A673 (cell line): ENCODE measurements around the gene PTK6. TPM values are rescaled to one million over a fixed set of nuclear protein-coding genes. Genes with fewer than 3 reads are reported as not detected.

Experiments
- BruUV-seq: library from RNA; stranded (reverse); fragments of 400-500 nt; replicated peaks from 2 replicates; lab custom pipeline; 2021; lab: Mats Ljungman, UMichigan
- CTCF ChIA-PET: fragments of 300-600 bp; sonication (Branson Sonifier 250); formaldehyde crosslinking; loops from one replicate; lab custom pipeline; 2022; ENCODE audit warnings: antibody characterized with exemption; lab: Charles Lee
- POLR2A ChIA-PET: fragments of 300-600 bp; sonication (Branson Sonifier 250); formaldehyde crosslinking; loops from one replicate; lab custom pipeline; 2022; ENCODE audit warnings: antibody characterized with exemption; ENCODE audit not compliant: low non-redundant PET; lab: Charles Lee
- DNase-seq: peaks from one replicate; pipeline ENCODE4 v3.0.0-alpha.2; 2015; ENCODE audit warnings: low spot score
- H3K27ac ChIP-seq: fragments of 200-600 bp; sonication (generic); 2 replicates; pipeline ENCODE4 v1.5.1; 2016; ENCODE audit warnings: mixed run types, low read depth, mild to moderate bottlenecking, mixed read lengths, antibody characterized with exemption, low read length; ENCODE audit not compliant: poor library complexity, severe bottlenecking
- H3K27me3 ChIP-seq: fragments of 200-600 bp; sonication (generic); replicated peaks from 2 replicates; pipeline ENCODE4 v1.6.1; 2017; ENCODE audit warnings: mixed run types, low read depth, mild to moderate bottlenecking, mixed read lengths, antibody characterized with exemption, low read length; ENCODE audit not compliant: insufficient read depth, poor library complexity
- H3K36me3 ChIP-seq: fragments of 200-600 bp; sonication (generic); 2 replicates; pipeline ENCODE4 v1.6.1; 2016; ENCODE audit warnings: mixed run types, mild to moderate bottlenecking, mixed read lengths, antibody characterized with exemption, low read length; ENCODE audit not compliant: insufficient read depth, poor library complexity, severe bottlenecking
- H3K4me1 ChIP-seq: fragments of 200-600 bp; sonication (generic); 2 replicates; pipeline ENCODE4 v1.6.1; 2017; ENCODE audit warnings: mixed run types, mild to moderate bottlenecking, mixed read lengths, antibody characterized with exemption, low read length; ENCODE audit not compliant: insufficient read depth, poor library complexity, severe bottlenecking
- H3K4me3 ChIP-seq: fragments of 200-600 bp; sonication (generic); 2 replicates; pipeline ENCODE4 v1.5.1; 2016; ENCODE audit warnings: low read depth, mixed run types, mild to moderate bottlenecking, mixed read lengths, low read length; ENCODE audit not compliant: poor library complexity, severe bottlenecking
- H3K9me3 ChIP-seq: fragments of 200-600 bp; sonication (generic); 2 replicates; pipeline ENCODE4 v1.6.1; 2016; ENCODE audit warnings: mixed run types, low read depth, mild to moderate bottlenecking, mixed read lengths, antibody characterized with exemption, low read length; ENCODE audit not compliant: poor library complexity, severe bottlenecking
- CTCF ChIP-seq: fragments of 300-800, 200-600 bp; sonication (generic); conservative IDR thresholded peaks from 2 replicates; pipeline ENCODE4 v1.5.1; 2017; ENCODE audit warnings: low read depth, mild to moderate bottlenecking, antibody characterized with exemption, low read length, moderate library complexity, mixed read lengths
- EZH2 ChIP-seq: fragments of 200-600 bp; sonication (generic); IDR thresholded peaks from 2 replicates; pipeline ENCODE4 v1.6.1; 2017; ENCODE audit warnings: borderline replicate concordance, low read depth, mild to moderate bottlenecking, mixed read lengths, antibody characterized with exemption, low read length; ENCODE audit not compliant: poor library complexity, severe bottlenecking
- intact Hi-C: fragments of 100-400 bp; cut with micrococcal nuclease; formaldehyde crosslinking; loops from one replicate; pipeline ENCODE4 v1.10.0; 2022; ENCODE audit not compliant: unreplicated experiment
- total RNA-seq: library from RNA; stranded (reverse); gene quantifications from 2 replicates; pipeline ENCODE4 v1.2.3, GENCODE V29; 2021

The PTK6 gene
- total RNA-seq, 1 experiment from 2014 or later = not detected

- no peak for TF ChIP-seq CTCF
- no peak for DNase-seq
- no TSS peak for BruUV-seq
- ChIA-PET CTCF (no interaction called here), POLR2A (no interaction called here)
- H3K4me3 ChIP-seq = no peak overlapping the region
- H3K36me3 ChIP-seq = no peaks in the 10 kb centered on the region
- peaks cover 8% of the 10 kb centered on the region for H3K27me3 ChIP-seq
- H3K9me3 ChIP-seq = no peaks in the 10 kb centered on the region
- H3K4me1 ChIP-seq = peaks cover 2% of the 10 kb centered on the region
- intact Hi-C loops = no loop called here
- H3K27ac ChIP-seq = no peak overlapping the region
Measured at GRCh38 chr20:63532449-63532971, 4.7 kb downstream of the PTK6 start.

- POLR2A ChIA-PET = no interaction called here
- H3K36me3 ChIP-seq = no peaks in the 10 kb centered on the region
- H3K4me1 ChIP-seq = no peaks in the 10 kb centered on the region
- no peak for TF ChIP-seq EZH2
- no peak for TF ChIP-seq CTCF
- no peaks in the 10 kb centered on the region for H3K9me3 ChIP-seq
- no peak for DNase-seq
- CTCF ChIA-PET = no interaction called here
- no peak overlapping the region for H3K27ac ChIP-seq
- intact Hi-C loops = no loop called here
- no peak overlapping the region for H3K4me3 ChIP-seq
- peaks cover 13% of the 10 kb centered on the region for H3K27me3 ChIP-seq
- BruUV-seq = no TSS peak
Measured at GRCh38 chr20:63531686-63532448, 5.3 kb downstream of the PTK6 start.

- Histone ChIP-seq H3K9me3 (no peaks in the 10 kb centered on the region), H3K27me3 (peaks cover 13% of the 10 kb centered on the region), H3K4me1 (no peaks in the 10 kb centered on the region), H3K4me3 (no peak overlapping the region), H3K27ac (no peak overlapping the region), H3K36me3 (no peaks in the 10 kb centered on the region)
- no peak for DNase-seq
- TF ChIP-seq EZH2 = no peak
- BruUV-seq = no TSS peak
- ChIA-PET CTCF (no interaction called here), POLR2A (no interaction called here)
- intact Hi-C loops = no loop called here
Measured at GRCh38 chr20:63530788-63531160, 6.4 kb downstream of the PTK6 start.
